Measurements from ENCODE around the gene ARL13A. TPM values are rescaled to one million over a fixed set of nuclear protein-coding genes. Genes with fewer than 3 reads are reported as not detected.

The ARL13A gene
- total and polyA plus RNA-seq, 2 donors (not counting 1 experiment from before 2014, with no cell fraction given), result not detected

GRCh38 chrX:100990139-100990538, 20.6 kb downstream of the ARL13A start:
- Histone ChIP-seq H3K79me2 (ENCODE audit: control insufficient read depth, insufficient read depth, low read length) (no peaks in the 10 kb centered on the region), H3K9ac (ENCODE audit: insufficient read depth, low read length) (no peak overlapping the region), H3K9me3 (ENCODE audit: control insufficient read depth, insufficient read depth, low read depth, low read length) (no peaks in the 10 kb centered on the region), H3K4me3 (replicated peaks in 1 of 4; ENCODE audit: control extremely low read depth in 1 of 4, insufficient read depth in 1 of 4, low read depth in 3 of 4, low read length in 4 of 4) (no peak overlapping the region), H3K36me3 (ENCODE audit: control insufficient read depth, insufficient read depth, low read length) (no peaks in the 10 kb centered on the region), H3K27me3 (ENCODE audit: control insufficient read depth, insufficient read depth, low read length) (no peaks in the 10 kb centered on the region), H3K27ac (ENCODE audit: insufficient read depth, low read length) (no peak overlapping the region), H3K4me2 (ENCODE audit: extremely low read depth, insufficient read depth, low read length) (no peak overlapping the region), H4K20me1 (ENCODE audit: control insufficient read depth, extremely low read depth, insufficient read depth, low read length) (no peaks in the 10 kb centered on the region), H2AFZ (ENCODE audit: low read length) (no peak overlapping the region), H3K4me1 (ENCODE audit: control insufficient read depth, extremely low read depth, insufficient read depth, low read length) (no peaks in the 10 kb centered on the region)
- no peak for DNase-seq (ENCODE audit: low read depth in 2 of 2)
- TF ChIP-seq EZH2 (IDR thresholded peaks at IDR 0.05; ENCODE audit: low read length, missing control alignments) (no peak), CTCF (conservative IDR thresholded peaks at IDR 0.05 in 1 of 2, IDR thresholded peaks at IDR 0.05 in 1 of 2; ENCODE audit: low read depth in 1 of 2, low read length in 2 of 2) (no peak)

GRCh38 chrX:100994352-100995281, 25.1 kb downstream of the ARL13A start:
- H4K20me1 ChIP-seq (ENCODE audit: control insufficient read depth, extremely low read depth, insufficient read depth, low read length), result no peaks in the 10 kb centered on the region
- no peak overlapping the region for H3K9ac ChIP-seq (ENCODE audit: insufficient read depth, low read length)
- H3K4me3 ChIP-seq (replicated peaks in 1 of 4; ENCODE audit: control extremely low read depth in 1 of 4, insufficient read depth in 1 of 4, low read depth in 3 of 4, low read length in 4 of 4), result no peak overlapping the region
- no peaks in the 10 kb centered on the region for H3K4me1 ChIP-seq (ENCODE audit: control insufficient read depth, extremely low read depth, insufficient read depth, low read length)
- TF ChIP-seq CTCF (conservative IDR thresholded peaks at IDR 0.05 in 1 of 2, IDR thresholded peaks at IDR 0.05 in 1 of 2; ENCODE audit: low read depth in 1 of 2, low read length in 2 of 2) (no peak), EZH2 (IDR thresholded peaks at IDR 0.05; ENCODE audit: low read length, missing control alignments) (no peak)
- H3K27ac ChIP-seq (ENCODE audit: insufficient read depth, low read length), result peak overlapping the region; percentile 51
- no peak overlapping the region for H2AFZ ChIP-seq (ENCODE audit: low read length)
- H3K36me3 ChIP-seq (ENCODE audit: control insufficient read depth, insufficient read depth, low read length), result no peaks in the 10 kb centered on the region
- H3K4me2 ChIP-seq (ENCODE audit: extremely low read depth, insufficient read depth, low read length), result no peak overlapping the region
- H3K27me3 ChIP-seq (ENCODE audit: control insufficient read depth, insufficient read depth, low read length), result no peaks in the 10 kb centered on the region
- no peaks in the 10 kb centered on the region for H3K9me3 ChIP-seq (ENCODE audit: control insufficient read depth, insufficient read depth, low read depth, low read length)
- peak; percentile 30 to 56 for DNase-seq (ENCODE audit: low read depth in 2 of 2)
- H3K79me2 ChIP-seq (ENCODE audit: control insufficient read depth, insufficient read depth, low read length), result no peaks in the 10 kb centered on the region

- H3K4me2 ChIP-seq (ENCODE audit: extremely low read depth, insufficient read depth, low read length), result no peak overlapping the region
These were observed 26.0 kb downstream of the ARL13A start for GRCh38 chrX:100995469-100995868.

More at GRCh38 chrX:100995469-100995868, 26.0 kb downstream of the ARL13A start:
- Histone ChIP-seq H3K9me3 (ENCODE audit: control insufficient read depth, insufficient read depth, low read depth, low read length) (no peaks in the 10 kb centered on the region), H2AFZ (ENCODE audit: low read length) (no peak overlapping the region), H3K27me3 (ENCODE audit: control insufficient read depth, insufficient read depth, low read length) (no peaks in the 10 kb centered on the region), H3K27ac (ENCODE audit: insufficient read depth, low read length) (peak overlapping the region; percentile 51), H3K9ac (ENCODE audit: insufficient read depth, low read length) (no peak overlapping the region), H3K4me3 (replicated peaks in 1 of 4; ENCODE audit: control extremely low read depth in 1 of 4, insufficient read depth in 1 of 4, low read depth in 3 of 4, low read length in 4 of 4) (no peak overlapping the region), H3K79me2 (ENCODE audit: control insufficient read depth, insufficient read depth, low read length) (no peaks in the 10 kb centered on the region), H4K20me1 (ENCODE audit: control insufficient read depth, extremely low read depth, insufficient read depth, low read length) (no peaks in the 10 kb centered on the region), H3K36me3 (ENCODE audit: control insufficient read depth, insufficient read depth, low read length) (no peaks in the 10 kb centered on the region), H3K4me1 (ENCODE audit: control insufficient read depth, extremely low read depth, insufficient read depth, low read length) (no peaks in the 10 kb centered on the region)
- no peak for TF ChIP-seq EZH2 (IDR thresholded peaks at IDR 0.05; ENCODE audit: low read length, missing control alignments)
- TF ChIP-seq CTCF (conservative IDR thresholded peaks at IDR 0.05 in 1 of 2, IDR thresholded peaks at IDR 0.05 in 1 of 2; ENCODE audit: low read depth in 1 of 2, low read length in 2 of 2), result no peak
- peak; percentile 56 to 91 for DNase-seq (ENCODE audit: low read depth in 2 of 2)
